Dendritic cell treated with granulocyte-macrophage colony-stimulating factor and Interleukin-4, amounts not matched to agents 40 ng/mL and 50 ng/mL, for 4 days (primary cell): ENCODE results near the gene MED4.

Source experiments
- H3K27ac Mint-ChIP-seq: one replicate; pipeline ENCODE4 v1.8.0; 2022; ENCODE audit warnings: mild to moderate bottlenecking, mixed read lengths
- H3K27me3 Mint-ChIP-seq: one replicate; pipeline ENCODE4 v1.8.0; 2022; ENCODE audit warnings: mild to moderate bottlenecking, mixed read lengths
- H3K36me3 Mint-ChIP-seq: one replicate; pipeline ENCODE4 v1.8.0; 2022; ENCODE audit warnings: low read depth, mixed read lengths
- H3K4me1 Mint-ChIP-seq: one replicate; pipeline ENCODE4 v1.8.0; 2022; ENCODE audit warnings: low read depth, mixed read lengths
- H3K4me3 Mint-ChIP-seq: one replicate; pipeline ENCODE4 v1.8.0; 2022; ENCODE audit warnings: mild to moderate bottlenecking, moderate library complexity, mixed read lengths
- H3K9me3 Mint-ChIP-seq: one replicate; pipeline ENCODE4 v1.8.0; 2022; ENCODE audit warnings: mixed read lengths
- intact Hi-C: fragments of 100-400 bp; cut with micrococcal nuclease; formaldehyde crosslinking; loops from one replicate; pipeline ENCODE4 v1.15.0; 2022

Gene MED4, protein sequence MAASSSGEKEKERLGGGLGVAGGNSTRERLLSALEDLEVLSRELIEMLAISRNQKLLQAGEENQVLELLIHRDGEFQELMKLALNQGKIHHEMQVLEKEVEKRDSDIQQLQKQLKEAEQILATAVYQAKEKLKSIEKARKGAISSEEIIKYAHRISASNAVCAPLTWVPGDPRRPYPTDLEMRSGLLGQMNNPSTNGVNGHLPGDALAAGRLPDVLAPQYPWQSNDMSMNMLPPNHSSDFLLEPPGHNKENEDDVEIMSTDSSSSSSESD

DNA sequence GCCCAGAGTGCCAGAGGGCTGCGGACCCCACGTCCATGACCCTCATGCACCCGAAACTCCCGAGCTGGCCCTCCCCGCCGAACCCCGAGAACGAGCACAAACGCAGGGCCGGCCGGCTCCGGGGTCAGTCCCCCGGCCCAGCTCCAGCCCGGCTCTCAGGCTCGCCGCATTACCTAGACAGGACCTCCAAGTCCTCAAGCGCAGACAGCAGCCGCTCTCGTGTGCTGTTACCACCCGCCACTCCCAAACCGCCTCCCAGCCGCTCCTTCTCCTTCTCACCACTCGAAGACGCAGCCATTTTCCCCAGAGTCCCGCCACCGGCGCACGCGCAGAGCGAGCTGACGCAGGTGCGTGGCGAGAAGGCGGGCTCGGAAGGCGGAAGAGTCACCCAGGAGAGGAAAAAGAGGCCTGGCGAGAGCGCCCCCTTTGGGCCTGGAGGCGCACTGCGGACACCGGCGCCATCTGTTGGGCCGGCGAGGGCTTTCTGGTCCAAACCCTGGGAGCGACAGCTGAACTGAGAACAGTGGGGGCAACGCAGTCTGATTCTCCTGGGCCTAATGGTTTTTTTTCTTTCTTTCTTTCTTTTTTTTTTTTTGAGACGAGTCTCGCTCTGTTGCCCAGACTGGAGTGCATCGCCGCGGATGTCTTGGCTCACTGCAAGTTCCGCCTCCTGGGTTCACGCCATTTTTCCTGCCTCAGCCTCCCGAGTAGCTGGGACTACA lies at the start of gene MED4:
TSS of gene MED4 (minus strand) at position 324 of the 722 bp plus-strand sequence. CDS start at position 298, 26 bp downstream.
- H3K27ac Mint-ChIP-seq: peak within 1 kb of the TSS; percentile 99
- peaks cover 30% of the 10 kb centered on the region for H3K4me1 Mint-ChIP-seq
- peak within 1 kb of the TSS; percentile 93 for H3K4me3 Mint-ChIP-seq
- intact Hi-C loops: loop anchor here (2.0 kb wide), 1 partner anchor 56 kb away; no protein-coding TSS in a partner anchor
- peaks cover 2% of the 10 kb centered on the region for H3K27me3 Mint-ChIP-seq
- peaks cover 19% of the 10 kb centered on the region for H3K36me3 Mint-ChIP-seq
- peaks cover 9% of the 10 kb centered on the region for H3K9me3 Mint-ChIP-seq

DNA sequence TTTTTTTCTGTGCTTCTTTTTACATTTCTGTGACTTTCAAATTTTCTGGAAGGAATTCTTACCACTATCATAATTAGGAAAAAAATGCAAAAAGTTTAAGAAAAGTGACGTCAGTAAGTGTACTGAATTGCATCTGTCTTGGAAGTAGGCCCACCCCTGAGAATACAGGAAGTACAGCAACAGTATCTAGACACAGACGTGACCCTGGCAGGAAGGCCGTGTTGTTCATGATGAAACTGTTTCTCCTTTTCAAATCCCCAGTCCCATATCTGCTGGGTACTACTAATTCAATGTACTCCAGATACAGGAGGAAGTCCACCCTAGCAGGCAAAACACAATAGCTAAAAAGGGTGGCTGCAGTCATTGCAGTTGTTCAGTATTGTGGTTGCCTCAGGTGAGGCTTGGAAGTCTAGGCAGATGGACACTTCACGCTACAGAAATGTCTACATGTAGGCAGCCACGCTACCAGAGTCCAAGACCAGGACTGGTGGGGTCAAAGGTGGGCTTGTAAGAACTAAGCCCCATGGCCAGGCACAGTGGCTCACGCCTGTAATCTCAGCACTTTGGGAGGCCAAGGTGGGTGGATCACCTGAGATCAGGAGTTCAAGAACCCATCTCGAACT lies 49.6 kb upstream of the MED4 start:
- H3K9me3 Mint-ChIP-seq: no peaks in the 10 kb centered on the region
- intact Hi-C loops: loop anchor here (5.0 kb wide), 2 partner anchors 33 to 88 kb away; partner anchors contain the start of gene ITM2B
- no peak overlapping the region for H3K4me3 Mint-ChIP-seq

DNA sequence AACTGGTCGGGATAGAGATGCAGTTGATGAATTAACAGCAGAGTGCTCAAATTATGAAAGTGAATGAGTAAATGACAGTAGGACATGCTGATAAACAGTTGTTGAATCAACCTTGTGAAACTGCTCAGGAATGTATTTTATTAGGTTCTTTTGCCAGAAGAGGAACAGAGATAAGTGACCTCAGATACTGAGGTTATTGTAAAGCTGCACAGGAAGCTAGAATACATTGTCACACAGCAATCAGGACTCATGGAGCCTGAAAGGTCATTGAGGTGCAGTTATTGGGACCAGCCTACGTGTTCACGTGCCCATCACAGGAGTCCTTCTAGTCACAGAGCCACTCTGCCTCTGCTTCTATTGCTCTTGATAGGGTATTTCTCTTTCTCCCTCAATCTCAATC lies 47.5 kb upstream of the MED4 start:
- H3K4me1 Mint-ChIP-seq: peaks cover 50% of the 10 kb centered on the region
- no peaks in the 10 kb centered on the region for H3K36me3 Mint-ChIP-seq
- no peaks in the 10 kb centered on the region for H3K9me3 Mint-ChIP-seq
- H3K27me3 Mint-ChIP-seq: no peaks in the 10 kb centered on the region
- peak overlapping the region; percentile 49 for H3K27ac Mint-ChIP-seq
- intact Hi-C loops: loop anchor here (5.0 kb wide), 2 partner anchors 35 to 90 kb away; partner anchors contain the start of gene ITM2B
- peak overlapping the region; percentile 30 for H3K4me3 Mint-ChIP-seq

More for the DNA sequence above, 49.6 kb upstream of the MED4 start:
- peaks cover 62% of the 10 kb centered on the region for H3K4me1 Mint-ChIP-seq
- peak overlapping the region; percentile 71 for H3K27ac Mint-ChIP-seq
- no peaks in the 10 kb centered on the region for H3K36me3 Mint-ChIP-seq
- H3K27me3 Mint-ChIP-seq: peaks cover 2% of the 10 kb centered on the region

DNA sequence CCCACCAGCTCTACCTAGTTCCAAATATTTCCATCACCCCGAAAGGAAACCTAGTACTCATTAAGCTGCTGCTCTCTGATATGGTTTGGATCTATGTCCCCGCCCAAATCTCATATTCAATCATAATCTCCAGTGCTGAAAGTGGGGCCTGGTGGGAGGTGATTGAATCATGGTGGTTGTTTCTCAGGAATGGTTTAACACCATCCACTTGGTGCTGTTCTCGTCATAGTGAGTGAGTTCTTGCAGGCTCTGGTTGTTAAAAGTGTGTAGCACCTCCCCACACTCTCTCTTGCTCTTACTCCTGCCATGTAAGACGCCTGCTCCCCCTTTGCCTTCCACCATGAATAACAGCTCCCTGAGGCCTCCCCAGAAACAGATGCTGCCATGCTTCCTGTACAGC lies 43.4 kb upstream of the MED4 start:
- Mint-ChIP-seq H3K36me3 (no peaks in the 10 kb centered on the region), H3K4me1 (peaks cover 23% of the 10 kb centered on the region), H3K27ac (no peak overlapping the region), H3K27me3 (no peaks in the 10 kb centered on the region), H3K9me3 (no peaks in the 10 kb centered on the region), H3K4me3 (no peak overlapping the region)
- intact Hi-C loops: no loop called here

DNA sequence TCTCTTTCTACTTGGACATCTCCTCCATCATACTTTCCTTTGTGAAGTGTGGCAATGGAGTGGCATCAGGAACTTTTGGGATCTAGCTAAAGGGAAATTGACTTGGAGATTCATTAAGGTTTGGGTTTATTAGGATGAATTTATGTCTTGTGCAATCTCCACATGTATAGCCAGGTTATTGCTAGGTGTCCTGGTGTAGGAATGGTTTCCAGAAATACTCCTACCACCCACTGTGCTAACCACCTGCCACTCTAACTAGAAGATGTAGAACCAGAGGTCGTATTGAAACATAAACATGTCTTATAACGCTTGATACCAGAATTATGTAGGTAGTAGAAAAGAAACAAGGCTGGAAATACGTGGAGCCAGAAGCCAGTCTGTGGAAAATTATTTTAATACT lies 38.1 kb upstream of the MED4 start:
- no peaks in the 10 kb centered on the region for H3K27me3 Mint-ChIP-seq
- no peak overlapping the region for H3K27ac Mint-ChIP-seq
- H3K9me3 Mint-ChIP-seq: no peaks in the 10 kb centered on the region
- H3K4me1 Mint-ChIP-seq: no peaks in the 10 kb centered on the region
- H3K4me3 Mint-ChIP-seq: no peak overlapping the region
- no peaks in the 10 kb centered on the region for H3K36me3 Mint-ChIP-seq
- intact Hi-C loops: no loop called here

DNA sequence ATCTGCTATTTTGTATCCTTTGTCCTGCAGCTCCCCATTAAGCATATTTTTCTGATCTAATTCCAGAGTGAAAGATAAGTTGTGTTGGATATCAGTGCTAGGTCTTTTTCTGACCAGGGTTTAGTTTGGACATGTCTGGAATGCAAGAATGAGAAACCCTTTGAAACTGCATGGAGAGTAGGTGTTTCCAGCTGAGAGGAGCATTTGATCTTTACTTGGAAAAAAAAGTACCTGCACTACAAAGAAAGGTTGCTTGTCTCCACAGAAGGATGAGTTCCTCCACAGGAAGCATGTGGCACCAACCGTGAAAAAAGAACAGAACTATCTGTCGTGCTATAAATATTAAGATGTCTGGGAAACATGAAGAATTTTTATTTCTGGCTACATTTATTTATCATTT lies 36.6 kb upstream of the MED4 start:
- intact Hi-C loops: no loop called here
- Mint-ChIP-seq H3K4me1 (peaks cover 9% of the 10 kb centered on the region), H3K27ac (no peak overlapping the region), H3K9me3 (no peaks in the 10 kb centered on the region), H3K27me3 (no peaks in the 10 kb centered on the region), H3K36me3 (no peaks in the 10 kb centered on the region), H3K4me3 (no peak overlapping the region)

DNA sequence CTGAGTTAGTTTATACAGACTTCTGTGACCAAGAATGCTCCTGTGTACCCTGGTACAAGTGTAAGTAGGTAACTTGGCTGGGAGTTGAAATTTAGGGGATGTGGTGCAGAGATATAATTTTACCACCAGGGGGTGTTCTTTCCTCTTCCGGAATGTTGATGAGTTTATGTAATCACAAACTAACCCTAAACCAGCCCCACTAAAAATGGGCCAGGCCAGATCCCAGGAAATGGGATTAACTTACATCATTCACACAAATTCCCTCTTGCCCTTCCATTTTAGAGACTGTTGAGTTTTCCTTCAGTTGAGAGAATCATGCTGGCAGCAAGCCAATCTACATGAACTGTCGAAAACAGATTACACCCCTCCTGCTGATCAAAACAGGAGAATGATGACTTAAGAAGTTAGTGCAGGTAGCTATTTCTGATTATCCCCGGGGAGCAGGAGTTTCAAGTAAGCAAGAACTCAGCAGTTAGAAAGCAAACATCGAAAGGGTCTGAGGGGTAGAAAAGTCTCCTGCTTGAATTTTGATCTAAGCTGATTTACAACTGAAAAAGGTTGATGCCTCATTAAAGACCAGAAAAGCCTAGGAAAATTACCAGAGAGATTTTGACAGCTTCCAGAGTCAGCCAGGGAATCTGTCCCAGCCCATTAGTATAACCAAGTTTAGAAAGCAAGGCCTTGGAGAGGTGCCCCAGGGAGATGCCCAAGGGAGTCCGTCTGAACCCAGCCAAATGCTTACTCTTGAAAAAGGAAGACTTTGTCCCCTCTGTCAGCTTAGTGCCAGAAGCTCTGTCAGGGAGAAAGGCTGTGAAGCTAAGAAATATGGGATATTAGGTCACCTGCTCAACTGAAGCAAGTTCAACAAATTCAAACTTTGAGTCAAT lies 32.3 kb upstream of the MED4 start:
- Mint-ChIP-seq H3K9me3 (no peaks in the 10 kb centered on the region), H3K4me1 (peaks cover 20% of the 10 kb centered on the region), H3K36me3 (no peaks in the 10 kb centered on the region), H3K27me3 (peaks cover 1% of the 10 kb centered on the region), H3K27ac (peak overlapping the region; percentile 67), H3K4me3 (no peak overlapping the region)
- intact Hi-C loops: loop anchor here (2.0 to 10.0 kb wide), 2 partner anchors 106 to 458 kb away; partner anchors contain the start of gene ITM2B

DNA sequence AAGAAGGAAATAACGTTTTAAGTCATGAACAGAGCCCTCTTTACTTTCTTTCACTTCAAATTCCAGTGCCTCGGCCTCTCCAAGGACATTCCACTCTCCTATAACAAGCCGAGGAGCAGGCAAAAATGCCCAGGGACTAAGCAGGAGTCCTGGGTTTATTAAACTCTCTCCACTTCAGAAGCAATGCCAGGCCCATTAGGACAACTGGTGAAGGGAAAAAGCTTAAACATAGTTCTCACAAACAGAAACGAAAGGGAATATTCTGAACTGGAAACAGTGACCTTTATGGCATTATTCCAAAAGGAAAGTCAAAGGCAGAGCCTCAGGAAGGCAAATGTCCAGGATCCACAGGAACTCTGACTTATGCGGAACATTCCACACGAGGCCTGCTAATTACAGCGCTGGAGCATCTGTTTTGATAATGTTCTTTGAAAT lies 30.9 kb upstream of the MED4 start:
- Mint-ChIP-seq H3K36me3 (no peaks in the 10 kb centered on the region), H3K4me3 (no peak overlapping the region), H3K27me3 (peaks cover 1% of the 10 kb centered on the region), H3K9me3 (no peaks in the 10 kb centered on the region), H3K27ac (no peak overlapping the region), H3K4me1 (peaks cover 25% of the 10 kb centered on the region)
- intact Hi-C loops: loop anchor here (2.0 to 10.0 kb wide), 2 partner anchors 107 to 459 kb away; partner anchors contain the start of gene ITM2B

DNA sequence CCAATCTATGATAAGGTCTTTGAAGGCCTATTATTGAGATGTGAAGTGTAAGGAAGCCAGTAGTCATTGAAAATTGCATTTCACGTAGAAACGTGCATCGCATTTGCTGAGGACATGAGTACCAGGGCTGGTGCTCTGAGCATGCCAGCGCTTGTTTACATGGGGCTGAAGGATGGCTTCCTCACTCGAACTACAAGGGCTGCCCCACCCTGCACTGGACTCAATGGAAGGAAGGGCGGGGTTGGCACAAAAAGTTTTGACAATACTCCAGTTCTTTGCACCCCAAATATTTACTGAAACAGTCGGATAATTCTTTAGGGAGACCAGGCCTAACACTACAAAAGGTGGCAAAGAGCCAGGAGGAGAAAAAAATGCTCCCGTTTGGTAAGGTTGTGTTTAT lies 28.9 kb upstream of the MED4 start:
- Mint-ChIP-seq H3K27ac (no peak overlapping the region), H3K4me3 (no peak overlapping the region), H3K36me3 (no peaks in the 10 kb centered on the region), H3K9me3 (no peaks in the 10 kb centered on the region), H3K27me3 (peaks cover 1% of the 10 kb centered on the region), H3K4me1 (peaks cover 25% of the 10 kb centered on the region)
- intact Hi-C loops: loop anchor here (10.0 kb wide), 1 partner anchor 461 kb away; no protein-coding TSS in a partner anchor

DNA sequence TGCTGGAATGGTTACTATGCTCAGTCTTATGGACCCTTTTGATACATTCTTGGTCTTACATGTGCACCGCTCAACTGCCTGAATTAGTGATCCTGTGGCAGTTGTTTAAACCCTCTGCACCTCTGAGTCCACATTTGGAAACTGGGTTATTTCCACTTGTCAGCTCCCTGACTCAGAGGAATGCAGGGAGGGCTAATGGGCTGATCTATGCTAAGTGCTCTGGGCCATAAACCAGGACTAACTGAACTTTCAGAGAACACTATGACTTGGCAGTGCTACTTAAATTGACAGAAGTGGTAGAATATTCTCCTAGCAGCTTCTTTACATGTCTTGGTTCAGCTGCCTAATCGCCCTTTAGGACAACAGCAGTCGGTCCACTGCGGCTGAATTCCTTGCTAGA lies 26.8 kb upstream of the MED4 start:
- H3K27ac Mint-ChIP-seq: no peak overlapping the region
- peaks cover 16% of the 10 kb centered on the region for H3K4me1 Mint-ChIP-seq
- no peaks in the 10 kb centered on the region for H3K9me3 Mint-ChIP-seq
- H3K36me3 Mint-ChIP-seq: no peaks in the 10 kb centered on the region
- H3K4me3 Mint-ChIP-seq: no peak overlapping the region
- peaks cover 1% of the 10 kb centered on the region for H3K27me3 Mint-ChIP-seq
- intact Hi-C loops: loop anchor here (10.0 kb wide), 1 partner anchor 463 kb away; no protein-coding TSS in a partner anchor

DNA sequence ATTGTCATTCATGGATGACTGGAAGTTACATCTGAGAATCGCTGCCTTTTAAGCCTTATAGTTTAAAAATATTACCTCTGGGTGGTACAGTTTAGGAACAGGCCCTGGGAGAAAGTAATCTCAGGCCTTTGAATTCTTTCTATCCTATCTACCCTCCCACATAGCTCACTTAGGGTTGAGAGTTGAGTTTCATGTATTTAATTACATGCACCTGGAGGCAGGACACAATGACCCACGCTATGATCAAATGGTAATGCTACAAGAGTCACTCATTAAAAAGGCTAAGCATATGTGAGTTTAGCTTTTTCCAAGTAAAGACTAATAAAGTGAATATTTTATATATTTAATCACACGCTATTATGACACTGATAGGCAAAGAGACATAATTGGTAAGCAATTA lies 25.3 kb upstream of the MED4 start:
- intact Hi-C loops: loop anchor here (10.0 kb wide), 1 partner anchor 465 kb away; no protein-coding TSS in a partner anchor
- Mint-ChIP-seq H3K4me1 (peaks cover 16% of the 10 kb centered on the region), H3K9me3 (no peaks in the 10 kb centered on the region), H3K4me3 (no peak overlapping the region), H3K27ac (no peak overlapping the region), H3K27me3 (peaks cover 1% of the 10 kb centered on the region), H3K36me3 (no peaks in the 10 kb centered on the region)

DNA sequence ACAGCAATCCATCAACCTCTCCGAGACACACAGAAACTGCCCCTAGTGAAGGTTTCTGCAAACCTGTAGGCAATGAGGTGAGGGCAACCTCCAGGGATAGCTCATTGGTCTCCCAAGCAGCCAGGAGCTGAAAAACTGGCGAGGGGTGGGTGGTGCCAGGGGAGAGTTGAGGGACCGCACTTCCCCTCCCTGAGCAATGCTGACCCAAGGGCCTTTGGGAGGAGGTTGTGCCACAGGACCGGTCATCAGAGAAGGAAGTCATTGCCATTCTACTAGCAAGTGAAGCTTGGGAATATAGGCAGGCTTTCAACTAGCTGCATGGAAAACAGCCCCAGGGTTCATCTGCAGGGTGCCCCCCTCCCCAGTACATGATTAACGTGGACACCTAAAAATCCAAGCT lies 23.1 kb upstream of the MED4 start:
- intact Hi-C loops: no loop called here
- Mint-ChIP-seq H3K4me3 (no peak overlapping the region), H3K9me3 (no peaks in the 10 kb centered on the region), H3K27ac (no peak overlapping the region), H3K27me3 (peaks cover 1% of the 10 kb centered on the region), H3K4me1 (peaks cover 17% of the 10 kb centered on the region), H3K36me3 (no peaks in the 10 kb centered on the region)

DNA sequence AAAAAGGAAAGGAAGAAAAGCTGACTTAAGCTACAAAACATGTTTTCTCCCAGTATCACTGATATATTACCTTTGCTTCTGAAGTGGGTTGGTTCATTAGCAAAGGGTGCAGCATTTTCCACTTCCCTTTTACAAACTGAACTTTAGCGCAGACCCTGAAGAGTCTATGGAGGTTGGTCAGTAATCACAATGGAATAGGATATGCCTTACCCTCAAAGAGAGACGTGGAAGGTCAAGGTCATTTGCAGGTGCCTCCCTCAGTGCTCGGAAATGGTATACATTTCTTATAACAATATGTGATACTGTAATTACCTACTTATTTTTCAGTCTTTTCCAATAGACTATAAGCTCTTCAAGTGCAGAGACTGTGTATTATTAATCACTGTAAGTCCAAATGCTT lies 21.9 kb upstream of the MED4 start:
- intact Hi-C loops: no loop called here
- no peaks in the 10 kb centered on the region for H3K27me3 Mint-ChIP-seq
- no peaks in the 10 kb centered on the region for H3K36me3 Mint-ChIP-seq
- no peak overlapping the region for H3K4me3 Mint-ChIP-seq
- H3K4me1 Mint-ChIP-seq: peaks cover 17% of the 10 kb centered on the region
- H3K9me3 Mint-ChIP-seq: no peaks in the 10 kb centered on the region
- H3K27ac Mint-ChIP-seq: no peak overlapping the region
